H1 (cell line): ENCODE results near the gene HDLBP. TPM values are rescaled to one million over a fixed set of nuclear protein-coding genes. Genes with fewer than 3 reads are reported as not detected.

Experiments used
- CTCF ChIA-PET: fragments of 300-600 bp; sonication (Branson Sonifier 250); formaldehyde crosslinking; loops from one replicate; lab custom pipeline; 2021; ENCODE audit not compliant: partially characterized antibody; lab: Charles Lee
- POLR2A ChIA-PET: fragments of 300-600 bp; sonication (Branson Sonifier 250); formaldehyde crosslinking; loops from one replicate; lab custom pipeline; 2021; ENCODE audit warnings: inconsistent platforms; ENCODE audit not compliant: partially characterized antibody; lab: Charles Lee
- DNase-seq, 2 experiments: peaks; one replicate each; pipeline versions ENCODE4 v3.0.0 to v3.0.0-alpha.2; 2010 to 2022; ENCODE audit warnings: low spot score in 2 of 2, low read depth in 1 of 2, mixed read lengths in 1 of 2
- FAIRE-seq: peaks from 2 replicates; lab custom pipeline; 2011; peaks lifted over from hg19 to GRCh38; lab: Jason Lieb, UNC
- H2AFZ ChIP-seq: 2 replicates; pipeline ENCODE4 v1.8.1; 2012; ENCODE audit warnings: low read length, inconsistent platforms
- H2AK5ac ChIP-seq: 2 replicates; pipeline ENCODE4 v1.6.1; 2013; ENCODE audit warnings: low read depth, low read length
- H2BK120ac ChIP-seq: replicated peaks from 2 replicates; pipeline ENCODE3; 2013; ENCODE audit warnings: low read depth, low read length, inconsistent platforms
- H2BK12ac ChIP-seq: 2 replicates; pipeline ENCODE4 v1.6.1; 2013; ENCODE audit warnings: low read depth, low read length
- H2BK15ac ChIP-seq: 2 replicates; pipeline ENCODE4 v1.6.1; 2013; ENCODE audit warnings: low read length
- H2BK20ac ChIP-seq: 2 replicates; pipeline ENCODE4 v1.6.1; 2013; ENCODE audit warnings: low read length
- H2BK5ac ChIP-seq: 2 replicates; pipeline ENCODE4 v1.6.1; 2013; ENCODE audit warnings: low read depth, low read length
- H3K14ac ChIP-seq: 2 replicates; pipeline ENCODE4 v1.6.1; 2013; ENCODE audit warnings: inconsistent platforms; ENCODE audit not compliant: insufficient read length
- H3K18ac ChIP-seq: 2 replicates; pipeline ENCODE4 v1.6.1; 2013; ENCODE audit warnings: low read length; ENCODE audit errors: extremely low read depth
- H3K23ac ChIP-seq: 2 replicates; pipeline ENCODE4 v1.6.1; 2013; ENCODE audit warnings: inconsistent platforms; ENCODE audit not compliant: insufficient read length
- H3K23me2 ChIP-seq: 2 replicates; pipeline ENCODE4 v1.6.1; 2013; ENCODE audit warnings: low read depth, low read length
- H3K27ac ChIP-seq: 2 replicates; pipeline ENCODE4 v1.6.1; 2011; ENCODE audit warnings: low read depth, low read length, inconsistent platforms
- H3K27me3 ChIP-seq, 4 experiments: replicated peaks in 1 of 4; 1 replicate in 1 of 4; 2 replicates in 3 of 4; pipeline versions ENCODE4 v1.6.1 to v1.8.1; 2011 to 2013; ENCODE audit warnings: low read length in 3 of 4, mild to moderate bottlenecking in 3 of 4, inconsistent platforms in 2 of 4, mixed read lengths in 2 of 4, moderate library complexity in 1 of 4; ENCODE audit not compliant: control insufficient read depth in 3 of 4, insufficient read depth in 3 of 4; ENCODE audit errors: extremely low read depth in 1 of 4
- H3K36me3 ChIP-seq, 4 experiments: 2 replicates each; pipeline versions ENCODE4 v1.6.1 to v1.8.1; 2011 to 2013; ENCODE audit warnings: mild to moderate bottlenecking in 4 of 4, low read length in 3 of 4, moderate library complexity in 2 of 4, control low read depth in 1 of 4, inconsistent platforms in 1 of 4; ENCODE audit not compliant: insufficient read depth in 4 of 4, control insufficient read depth in 2 of 4
- H3K4ac ChIP-seq: replicated peaks from 2 replicates; pipeline ENCODE3; 2013; ENCODE audit warnings: low read length, low read depth, mixed read lengths, inconsistent platforms; ENCODE audit not compliant: insufficient read length
- H3K4me1 ChIP-seq, 4 experiments: replicated peaks in 1 of 4; 1 replicate in 1 of 4; 2 replicates in 3 of 4; pipeline versions ENCODE4 v1.6.1 to v1.8.1; 2011 to 2013; ENCODE audit warnings: low read length in 3 of 4, inconsistent platforms in 2 of 4, mixed read lengths in 1 of 4; ENCODE audit not compliant: insufficient read depth in 4 of 4, control insufficient read depth in 3 of 4
- H3K4me2 ChIP-seq, 2 experiments: 2 replicates each; pipeline versions ENCODE4 v1.6.1 to v1.8.1; 2011 to 2013; ENCODE audit warnings: low read depth in 2 of 2, low read length in 2 of 2, control low read depth in 1 of 2, inconsistent platforms in 1 of 2, mild to moderate bottlenecking in 1 of 2; ENCODE audit not compliant: insufficient read depth in 1 of 2
- H3K4me3 ChIP-seq, 4 experiments: fragments of 200-600, 300-600 bp in 1 of 4; sonication (generic), shearing (Covaris generic), sonication (Bioruptor Twin) in 1 of 4; 2 replicates each; pipeline versions ENCODE4 v1.5.1 to v1.8.1; 2011 to 2016; ENCODE audit warnings: low read length in 4 of 4, low read depth in 3 of 4, control low read depth in 2 of 4, inconsistent platforms in 2 of 4, mild to moderate bottlenecking in 2 of 4, mixed read lengths in 1 of 4, moderate library complexity in 1 of 4; ENCODE audit not compliant: insufficient read depth in 2 of 4; ENCODE audit errors: extremely low read depth in 1 of 4
- H3K56ac ChIP-seq: replicated peaks from 2 replicates; pipeline ENCODE3; 2013; ENCODE audit warnings: low read depth, mild to moderate bottlenecking, mixed read lengths, low read length, inconsistent platforms; ENCODE audit not compliant: insufficient read length
- H3K79me1 ChIP-seq: 2 replicates; pipeline ENCODE4 v1.6.1; 2013; ENCODE audit warnings: low read depth, low read length, control low read depth
- H3K79me2 ChIP-seq, 2 experiments: 2 replicates each; pipeline versions ENCODE4 v1.6.1 to v1.8.1; 2012 to 2013; ENCODE audit warnings: low read length in 2 of 2, mild to moderate bottlenecking in 2 of 2, inconsistent platforms in 1 of 2; ENCODE audit not compliant: insufficient read depth in 2 of 2, control insufficient read depth in 1 of 2
- H3K9ac ChIP-seq, 4 experiments: replicated peaks in 1 of 4; 1 replicate in 1 of 4; 2 replicates in 3 of 4; pipeline versions ENCODE4 v1.6.1 to v1.8.1; 2011 to 2013; ENCODE audit warnings: low read depth in 3 of 4, low read length in 3 of 4, control low read depth in 2 of 4, mild to moderate bottlenecking in 2 of 4, moderate library complexity in 2 of 4, inconsistent platforms in 1 of 4; ENCODE audit errors: extremely low read depth in 1 of 4
- H3K9me3 ChIP-seq, 2 experiments: 2 replicates each; pipeline versions ENCODE4 v1.6.1 to v1.8.1; 2012 to 2013; ENCODE audit warnings: mild to moderate bottlenecking in 2 of 2, moderate library complexity in 2 of 2, control low read depth in 1 of 2, inconsistent platforms in 1 of 2, low read depth in 1 of 2, low read length in 1 of 2, mixed read lengths in 1 of 2; ENCODE audit not compliant: insufficient read depth in 2 of 2
- H4K20me1 ChIP-seq, 2 experiments: replicated peaks in 1 of 2; 2 replicates each; pipeline versions ENCODE3 to v1.8.1; 2011 to 2013; ENCODE audit warnings: inconsistent platforms in 2 of 2, low read length in 2 of 2, mild to moderate bottlenecking in 1 of 2; ENCODE audit not compliant: insufficient read depth in 2 of 2, control insufficient read depth in 1 of 2
- H4K5ac ChIP-seq: 2 replicates; pipeline ENCODE4 v1.6.1; 2013; ENCODE audit warnings: low read length, low read depth, mixed read lengths, inconsistent platforms; ENCODE audit not compliant: insufficient read length
- H4K8ac ChIP-seq: 2 replicates; pipeline ENCODE4 v1.8.0; 2013; ENCODE audit warnings: mild to moderate bottlenecking, moderate library complexity, low read length, inconsistent platforms; ENCODE audit not compliant: insufficient read depth; ENCODE audit errors: extremely low read depth
- H4K91ac ChIP-seq: replicated peaks from 2 replicates; pipeline ENCODE3; 2013; ENCODE audit warnings: low read length, mixed read lengths, inconsistent platforms; ENCODE audit not compliant: insufficient read length
- ATF2 ChIP-seq: IDR thresholded peaks from 2 replicates; pipeline ENCODE4 v1.6.1; 2012; ENCODE audit warnings: low read length, inconsistent platforms
- EZH2 ChIP-seq: fragments of 200-600 bp; sonication (generic); IDR thresholded peaks from 2 replicates; pipeline ENCODE4 v1.7.1; 2012; ENCODE audit warnings: low read depth, mild to moderate bottlenecking, moderate library complexity, low read length, inconsistent platforms; ENCODE audit not compliant: severe bottlenecking
- KDM1A ChIP-seq: fragments of 200-600, 300-600 bp; sonication (generic); IDR thresholded peaks from 2 replicates; pipeline ENCODE4 v1.7.1; 2016; ENCODE audit warnings: mild to moderate bottlenecking, low read length, borderline replicate concordance
- RBBP5 ChIP-seq: IDR thresholded peaks from 2 replicates; pipeline ENCODE4 v1.7.1; 2012; ENCODE audit warnings: low read depth, mild to moderate bottlenecking, inconsistent platforms, low read length, moderate library complexity, borderline replicate concordance
- RFX5 ChIP-seq: IDR thresholded peaks from 2 replicates; pipeline ENCODE4 v1.6.1; 2011; ENCODE audit warnings: low read depth, low read length, improper control_type of control experiment, borderline replicate concordance
- SIRT6 ChIP-seq: IDR thresholded peaks from one replicate; pipeline ENCODE4 v1.7.1; 2012; ENCODE audit warnings: low read length, inconsistent platforms
- SIX5 ChIP-seq: IDR thresholded peaks from 2 replicates; pipeline ENCODE4 v1.6.1; 2011; ENCODE audit warnings: mild to moderate bottlenecking, low read depth, low read length
- SP1 ChIP-seq: IDR thresholded peaks from 2 replicates; pipeline ENCODE4 v1.6.1; 2011; ENCODE audit warnings: low read depth, low read length
- USF2 ChIP-seq: IDR thresholded peaks from 2 replicates; pipeline ENCODE4 v1.6.1; 2011; ENCODE audit warnings: low read length, improper control_type of control experiment
- WGBS, 2 experiments: shearing (Covaris generic) in 1 of 2; methylation state at CpG; one replicate each; pipeline versions ENCODE4 v1.1.6 to v1.1.7; 2013 to 2015; ENCODE audit warnings: low lambda C conversion rate in 2 of 2, mixed read lengths in 2 of 2, inconsistent platforms in 1 of 2, low coverage in 1 of 2, missing lambda C conversion rate in 1 of 2; ENCODE audit not compliant: insufficient replicate concordance in 2 of 2, insufficient coverage in 1 of 2, insufficient read length in 1 of 2; ENCODE audit errors: extremely low coverage in 1 of 2, missing lambda C conversion rate in 1 of 2; 5-methylcytosine and 5-hydroxymethylcytosine counted together
- polyA plus RNA-seq, 7 experiments: library from polyadenylated mRNA; depleted of rRNA in 3 of 7; stranded (reverse) in 5 of 7; unstranded in 2 of 7; fragments of >200 nt in 5 of 7; fragments of 200-250 nt in 2 of 7; gene quantifications; 1 replicate in 5 of 7; 2 replicates in 1 of 7; 4 replicates in 1 of 7; pipeline versions ENCODE4 v1.2.1 to v1.2.3, GENCODE V29; 2011 to 2013; ENCODE audit warnings: missing spikeins in 2 of 7, mixed read lengths in 2 of 7
- total RNA-seq: library from RNA; stranded (reverse); fragmentation: NEBNext Ultra II Directional; extraction: Animal tissue kit (Norgen Biotek cat#: 25700); gene quantifications from 2 replicates; pipeline ENCODE4 v1.2.1, GENCODE V29; 2021

HDLBP gene
- total and polyA plus RNA-seq, 2 of the 8 experiments (the other 6 are each of a cell fraction or from before 2014, with no cell fraction given) = 185 to 360 TPM

DNA sequence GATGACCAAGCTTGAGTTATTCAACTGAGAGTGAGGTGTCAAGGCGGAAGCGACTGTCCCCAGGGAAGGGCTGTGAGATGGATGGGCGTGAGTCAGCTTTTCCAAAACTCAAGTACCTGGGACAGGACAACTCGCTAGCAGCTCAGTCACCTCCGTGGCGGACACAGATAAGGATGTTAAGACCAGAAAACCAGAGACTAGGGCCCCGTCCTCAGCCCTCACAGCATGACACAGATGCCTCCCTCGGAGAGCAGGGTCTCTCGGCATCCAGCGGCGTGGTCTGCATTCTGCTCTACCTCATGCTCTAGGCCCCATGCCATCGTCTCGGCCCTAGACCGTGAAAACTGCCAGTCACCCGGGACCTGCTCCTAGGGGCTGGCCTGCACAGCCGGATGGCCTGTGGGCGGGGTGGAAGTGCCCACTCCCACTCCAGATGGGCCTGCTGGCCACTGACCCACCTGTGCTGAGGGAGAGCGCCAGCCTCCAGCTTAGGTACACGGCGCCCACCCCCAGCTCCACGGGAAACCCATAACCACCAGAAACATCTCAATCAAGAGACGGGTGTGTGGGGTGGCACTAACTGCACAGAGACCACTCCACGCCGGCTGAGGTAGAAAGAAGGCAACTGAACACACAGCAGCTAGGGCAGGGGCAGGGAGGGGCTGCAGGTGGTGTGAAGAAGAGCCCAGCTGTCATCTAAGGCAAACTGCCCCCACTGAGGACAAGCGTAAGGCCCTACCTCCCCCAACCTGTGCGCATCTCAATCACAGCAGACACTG, 87.2 kb downstream of the HDLBP start:
- H3K36me3 ChIP-seq = peaks cover 15 to 39% (median 33%) of the 10 kb centered on the region in 4 experiments
- no peak overlapping the region for H3K14ac ChIP-seq
- H2AFZ ChIP-seq = no peak overlapping the region
- CTCF ChIA-PET = interaction anchor here (0.9 to 1.6 kb wide), 5 partner anchors 9 to 377 kb away, joined by 3 to 4 read pairs (median 3); no protein-coding TSS in a partner anchor
- no peak overlapping the region for H3K4me2 ChIP-seq
- peaks cover 20 to 30% of the 10 kb centered on the region in 2 experiments for H4K20me1 ChIP-seq
- FAIRE-seq (no peak), DNase-seq (no peak)
- no peaks in the 10 kb centered on the region for H3K9me3 ChIP-seq
- no peak overlapping the region for H2BK20ac ChIP-seq
- WGBS, 2 experiments = 90% methylated on average over 26 of the region's 26 CpGs; no CpG with 5 or more reads in 1 of the 2 experiments
- POLR2A ChIA-PET = interaction anchor here (0.6 to 1.3 kb wide), 2 partner anchors 12 to 132 kb away, joined by 3 read pairs; no protein-coding TSS in a partner anchor
- H4K91ac ChIP-seq = no peak overlapping the region
- no peak overlapping the region for H3K4me3 ChIP-seq
- no peaks in the 10 kb centered on the region for H3K23me2 ChIP-seq
- no peak overlapping the region for H2BK15ac ChIP-seq
- peaks cover 3% of the 10 kb centered on the region; the same call in 1 of the 2 replicates for H3K79me1 ChIP-seq
- H2BK120ac ChIP-seq = no peak overlapping the region
- H3K79me2 ChIP-seq = no peaks in the 10 kb centered on the region
- H3K9ac ChIP-seq = no peak overlapping the region
- no peak overlapping the region for H3K27ac ChIP-seq
- H3K18ac ChIP-seq = no peak overlapping the region
- H3K4me1 ChIP-seq = no peaks in the 10 kb centered on the region; a peak in 1 of 7 replicates
- H2BK12ac ChIP-seq = no peak overlapping the region
- H2BK5ac ChIP-seq = no peak overlapping the region
- H2AK5ac ChIP-seq = no peak overlapping the region
- H4K5ac ChIP-seq = no peak overlapping the region
- no peak overlapping the region for H3K56ac ChIP-seq
- H4K8ac ChIP-seq = peak overlapping the region; percentile 20; the same call in 1 of the 2 replicates
- H3K27me3 ChIP-seq = no peaks in the 10 kb centered on the region
- H3K23ac ChIP-seq = no peak overlapping the region
- no peak overlapping the region for H3K4ac ChIP-seq
- no peak for TF ChIP-seq EZH2
- TF ChIP-seq RBBP5 = no peak
- no peak for TF ChIP-seq USF2
- no peak for TF ChIP-seq KDM1A
- TF ChIP-seq RFX5 = no peak
- TF ChIP-seq SIRT6 = no peak
- TF ChIP-seq ATF2 = no peak
- no peak for TF ChIP-seq SP1
- no peak for TF ChIP-seq SIX5
